A549 treated with RU486 at 1 μM for 4 hours (cell line): ENCODE measurements around the gene HAAO. TPM values are rescaled to one million over a fixed set of nuclear protein-coding genes. Genes with fewer than 3 reads are reported as not detected.

Experiments used
- total RNA-seq: library from RNA; stranded (reverse); fragments of 200-300 nt; extraction: Qiagen RNA extraction; gene quantifications from 5 replicates; pipeline ENCODE4 v1.2.3, GENCODE V29; 2022; ENCODE audit warnings: low read depth

HAAO gene
- total RNA-seq: not detected in 5 replicates

GRCh38 chr2:42792583-42793333, at the start of gene HAAO:
HAAO (minus strand) TSS chr2:42792583; CDS start chr2:42792536, 47 bp downstream.

DNA sequence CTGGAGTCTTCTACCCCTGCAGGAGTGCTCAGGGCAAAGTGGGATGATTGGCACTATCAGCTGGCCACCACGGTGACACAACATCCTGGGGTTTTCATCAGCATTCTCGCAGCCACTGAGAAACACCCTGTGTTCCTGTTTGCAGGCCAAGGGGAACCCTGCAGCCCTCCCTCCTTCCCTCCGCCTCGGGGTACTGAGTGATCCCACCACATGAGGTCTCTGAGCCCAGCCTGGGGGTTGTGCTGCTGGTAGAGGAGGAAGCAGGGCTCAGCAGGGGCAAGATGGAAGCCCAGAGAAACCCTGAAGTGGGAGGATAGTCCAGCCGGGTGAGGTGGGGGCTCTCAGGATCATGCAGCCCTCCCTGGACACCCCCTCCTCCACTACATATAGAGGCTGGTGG, 28.3 kb downstream of the HAAO start, which contains the start of gene OXER1:
OXER1 (minus strand) TSS at position 40 of the 400 bp plus-strand sequence. CDS start 73 bp downstream, outside the sequence.

Other genes with a start within 250 kb of the HAAO start
- 28.6 to 37.9 TPM (median 30.0 TPM) in 5 replicates for gene MTA3, start 224.0 kb downstream of the HAAO start, total RNA-seq
- gene OXER1, start 28.4 kb downstream of the HAAO start, total RNA-seq: not detected in 5 replicates